Brain pericyte (primary cell): ENCODE measurements around the gene EXT2.

Source experiments
- DNase-seq: peaks from one replicate; pipeline ENCODE4 v3.0.0-alpha.2; 2012; ENCODE audit warnings: low read depth, low spot score

The EXT2 gene

GRCh38 chr11:44095506-44096359, at the start of gene EXT2:
Gene EXT2 (plus strand): TSS chr11:44095678. CDS start chr11:44107713, 12,035 bp downstream.
- peak; percentile 50 for DNase-seq

GRCh38 chr11:44046182-44046581, 49.3 kb upstream of the EXT2 start:
- DNase-seq = no peak

- no peak for DNase-seq
These were observed 48.2 kb upstream of the EXT2 start for GRCh38 chr11:44047298-44047697.

DNA sequence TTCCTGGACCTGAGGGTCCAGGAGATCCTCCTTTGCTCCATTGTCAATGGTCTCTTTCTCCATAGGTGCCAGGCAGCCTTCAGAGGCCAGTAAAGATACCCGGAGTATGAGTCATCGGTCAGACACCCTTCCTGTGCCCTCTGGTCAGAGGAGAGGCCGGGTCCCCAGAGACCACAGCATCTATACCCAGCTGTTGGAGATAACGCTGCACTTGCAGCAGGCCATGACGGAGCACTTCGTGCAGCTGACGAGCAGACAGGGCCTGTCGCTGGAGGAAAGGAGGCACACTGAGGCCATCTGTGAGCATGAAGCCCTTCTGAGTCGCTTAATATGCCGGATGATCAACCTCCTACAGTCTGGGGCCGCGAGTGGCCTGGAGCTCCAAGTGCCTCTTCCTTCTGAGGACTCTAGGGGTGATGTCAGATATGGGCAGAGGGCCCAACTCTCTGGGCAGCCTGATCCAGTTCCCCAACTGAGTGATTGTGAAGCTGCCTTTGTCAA, 47.5 kb upstream of the EXT2 start, which contains the start of gene ACCSL:
ACCSL (plus strand) TSS at position 51 of the 501 bp plus-strand sequence; CDS start at position 107, 56 bp downstream.
- DNase-seq = no peak

GRCh38 chr11:44049832-44050231, 45.6 kb upstream of the EXT2 start:
- no peak for DNase-seq

- DNase-seq = no peak
These were observed 44.3 kb upstream of the EXT2 start for GRCh38 chr11:44051171-44051570.

GRCh38 chr11:44057340-44057739, 38.1 kb upstream of the EXT2 start:
- DNase-seq = no peak

DNA sequence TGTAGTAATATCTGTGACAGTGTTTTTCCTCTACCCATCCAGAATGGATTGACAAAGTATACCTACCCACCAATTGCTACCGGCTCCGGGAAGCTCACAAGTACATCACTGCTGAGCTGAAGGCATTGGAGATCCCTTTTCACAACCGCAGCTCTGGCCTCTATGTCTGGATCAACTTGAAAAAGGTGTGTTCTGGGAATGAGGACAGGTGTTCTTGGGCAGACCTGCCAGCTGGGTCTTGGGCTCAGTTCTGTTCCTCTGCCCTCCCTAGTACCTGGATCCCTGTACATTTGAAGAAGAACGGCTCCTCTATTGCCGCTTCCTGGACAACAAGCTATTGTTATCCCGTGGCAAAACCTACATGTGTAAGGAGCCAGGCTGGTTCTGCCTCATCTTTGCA, 37.2 kb upstream of the EXT2 start:
- DNase-seq = no peak

DNA sequence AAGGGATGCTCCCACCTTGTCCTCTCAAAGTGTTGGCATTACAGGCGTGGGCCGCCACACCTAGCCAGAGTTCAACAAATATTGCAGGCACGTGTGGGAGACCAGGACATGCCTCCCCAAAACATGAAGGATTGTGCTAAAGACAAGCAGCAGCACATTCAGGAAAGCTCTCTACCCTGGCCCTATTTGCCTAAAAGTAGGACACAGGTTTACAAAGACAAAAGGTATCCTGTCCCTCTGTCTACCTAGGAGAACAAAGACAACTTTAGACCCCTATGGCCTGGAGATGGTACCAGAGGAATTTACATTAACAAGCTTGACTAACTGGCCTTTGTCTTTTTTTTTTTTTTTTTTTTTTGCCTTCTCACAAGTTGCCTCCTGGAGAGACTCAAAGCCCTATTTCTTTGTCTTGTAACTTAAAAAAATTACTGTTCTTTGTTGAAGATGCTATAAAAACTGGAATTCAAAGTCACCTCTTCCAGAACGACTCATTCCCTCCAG, 30.3 kb upstream of the EXT2 start:
- no peak for DNase-seq

DNA sequence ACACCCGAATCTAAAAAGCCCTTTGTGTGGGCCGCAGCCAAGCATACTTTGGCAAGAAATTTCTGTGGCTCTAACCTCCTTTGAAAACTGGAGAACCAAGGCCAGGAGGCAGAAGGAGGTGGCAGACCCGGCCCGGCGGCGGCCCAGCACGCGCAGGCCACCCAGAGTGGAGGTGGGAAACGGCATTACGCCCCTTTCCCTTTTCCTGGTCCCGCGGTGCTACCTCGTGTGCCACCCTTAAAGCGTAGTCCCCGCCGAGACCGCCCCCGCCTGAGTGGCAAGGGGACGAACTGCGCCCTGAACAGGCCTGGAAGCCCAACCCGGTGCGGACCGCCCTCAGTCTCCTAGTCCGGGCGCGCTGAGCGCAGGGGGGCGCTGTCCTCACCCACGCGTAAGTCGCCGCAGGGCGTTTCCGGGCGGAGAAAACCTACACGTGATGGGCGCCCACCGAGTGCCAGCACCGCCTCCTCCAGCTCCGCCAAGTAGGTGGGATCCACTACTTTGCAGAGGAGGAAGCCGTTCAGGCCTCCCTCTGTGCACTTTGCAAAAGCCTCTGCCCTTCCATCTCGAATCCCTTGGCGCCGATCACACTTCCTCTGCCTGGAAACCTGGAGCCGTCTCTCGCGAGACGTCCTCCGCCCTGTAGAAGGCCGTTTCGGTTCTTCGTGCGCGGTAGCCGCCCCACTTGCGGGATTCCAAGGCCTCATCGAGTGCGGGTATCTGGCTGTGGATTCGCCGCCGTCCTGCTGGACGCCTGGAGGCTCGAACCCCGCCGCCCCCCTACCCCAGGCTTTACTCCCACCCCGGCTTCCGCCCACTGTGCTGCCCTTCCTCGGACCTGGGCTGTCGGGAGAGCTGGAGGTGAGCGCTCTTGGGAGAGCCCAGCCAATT, 29.4 kb upstream of the EXT2 start, which contains the start of gene ACCS:
ACCS (plus strand) TSS at position 430 of the 891 bp plus-strand sequence. CDS start 1,358 bp downstream, outside the sequence.
- peak; percentile 94 for DNase-seq

- no peak for DNase-seq
These were observed 28.7 kb upstream of the EXT2 start for GRCh38 chr11:44066732-44067141.

DNA sequence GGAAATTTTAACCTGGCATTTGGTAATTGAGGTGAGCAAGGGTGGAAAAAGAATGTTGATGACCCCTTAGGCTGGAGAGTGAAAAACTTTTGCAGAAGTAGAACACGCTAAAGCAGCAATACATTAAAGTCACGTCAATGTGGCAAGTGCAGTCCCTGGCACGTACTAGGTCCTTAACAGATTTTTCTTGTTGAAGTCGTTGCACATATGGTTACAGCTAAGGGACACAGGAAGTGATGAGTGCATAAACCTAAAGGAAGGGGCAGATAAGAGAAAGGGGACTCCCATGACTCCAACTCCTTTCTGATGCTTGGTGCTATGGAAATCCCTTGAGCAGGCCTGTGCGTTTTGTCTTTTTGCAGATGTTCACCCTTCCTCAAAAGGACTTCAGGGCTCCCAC, 28.2 kb upstream of the EXT2 start:
- no peak for DNase-seq

DNA sequence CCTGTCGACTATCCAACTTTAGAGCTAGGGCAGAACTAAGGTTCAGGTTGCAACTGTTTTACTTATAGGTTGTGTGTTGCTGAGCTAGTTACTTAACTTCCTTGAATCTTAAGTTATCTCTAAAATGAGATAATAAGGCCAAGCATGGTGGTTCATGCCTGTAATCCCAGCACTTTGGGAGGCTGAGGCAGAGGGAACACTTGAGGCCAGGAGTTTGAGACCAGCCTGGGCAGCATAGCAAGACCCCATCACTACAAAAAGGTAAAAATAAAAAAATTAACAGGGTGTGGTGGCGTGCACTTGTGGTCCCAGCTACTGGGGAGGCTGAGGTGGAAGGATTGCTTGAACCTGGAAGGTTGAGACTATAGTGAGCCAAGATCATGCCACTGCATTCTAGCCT, 27.3 kb upstream of the EXT2 start:
- no peak for DNase-seq

DNA sequence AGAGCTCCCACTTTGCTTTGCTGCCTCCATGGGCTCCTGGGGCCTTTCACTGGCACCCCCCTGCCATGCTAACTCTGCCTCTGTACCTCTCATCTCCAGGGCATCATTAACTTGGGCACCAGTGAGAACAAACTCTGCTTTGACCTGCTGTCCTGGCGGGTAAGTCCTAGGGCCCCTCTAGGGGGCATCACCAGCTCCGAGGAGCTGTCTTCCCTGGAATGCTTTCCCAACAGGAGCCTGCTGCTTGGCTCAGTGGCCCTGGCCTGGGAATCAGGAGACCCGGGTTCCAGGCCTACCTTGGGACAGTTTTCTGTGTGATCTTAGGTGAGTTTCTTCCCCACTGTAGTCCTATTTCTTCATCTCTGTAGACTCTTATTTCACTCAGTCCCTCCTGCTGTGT, 24.3 kb upstream of the EXT2 start:
- no peak for DNase-seq

- DNase-seq = no peak
These were observed 22.5 kb upstream of the EXT2 start for GRCh38 chr11:44072757-44073658.

GRCh38 chr11:44078794-44079193, 16.7 kb upstream of the EXT2 start:
- DNase-seq = no peak

GRCh38 chr11:44079376-44079775, 16.1 kb upstream of the EXT2 start:
- DNase-seq = no peak

DNA sequence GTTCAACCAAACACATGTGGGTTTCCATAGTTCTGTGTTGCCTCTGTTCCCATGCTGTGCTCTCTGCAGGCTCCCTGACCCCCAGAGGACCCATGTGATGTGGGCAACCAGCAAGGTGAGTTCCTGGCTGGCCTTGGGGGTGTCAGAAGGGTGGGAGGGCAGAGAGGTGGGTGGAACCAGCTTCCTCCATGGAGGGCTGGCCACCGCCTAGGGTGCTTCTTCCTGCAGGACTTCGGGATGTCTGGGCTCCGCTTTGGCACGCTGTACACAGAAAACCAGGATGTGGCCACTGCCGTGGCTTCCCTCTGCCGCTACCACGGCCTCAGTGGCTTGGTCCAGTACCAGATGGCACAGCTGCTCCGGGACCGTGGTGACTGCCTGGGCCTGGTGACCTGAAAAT, 14.5 kb upstream of the EXT2 start:
- no peak for DNase-seq

DNA sequence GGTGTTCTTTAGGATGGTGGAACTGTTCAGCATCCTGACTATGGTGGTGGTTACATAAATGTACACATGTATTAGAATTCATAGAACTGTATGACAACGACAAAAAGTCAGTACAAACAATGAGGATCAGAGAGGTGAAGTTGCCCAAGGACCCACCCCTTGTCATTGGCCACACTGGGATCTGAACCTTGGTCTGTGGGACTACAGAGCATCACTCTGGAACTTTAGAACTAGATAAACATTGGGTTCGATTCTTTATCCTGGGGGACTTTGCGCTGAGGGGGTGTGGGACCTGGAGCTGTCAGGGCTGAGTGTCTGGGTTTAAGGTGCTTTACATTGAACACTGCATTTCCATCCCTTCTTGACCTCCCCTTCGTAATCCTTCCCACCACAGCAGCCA, 12.8 kb upstream of the EXT2 start:
- DNase-seq = no peak

DNA sequence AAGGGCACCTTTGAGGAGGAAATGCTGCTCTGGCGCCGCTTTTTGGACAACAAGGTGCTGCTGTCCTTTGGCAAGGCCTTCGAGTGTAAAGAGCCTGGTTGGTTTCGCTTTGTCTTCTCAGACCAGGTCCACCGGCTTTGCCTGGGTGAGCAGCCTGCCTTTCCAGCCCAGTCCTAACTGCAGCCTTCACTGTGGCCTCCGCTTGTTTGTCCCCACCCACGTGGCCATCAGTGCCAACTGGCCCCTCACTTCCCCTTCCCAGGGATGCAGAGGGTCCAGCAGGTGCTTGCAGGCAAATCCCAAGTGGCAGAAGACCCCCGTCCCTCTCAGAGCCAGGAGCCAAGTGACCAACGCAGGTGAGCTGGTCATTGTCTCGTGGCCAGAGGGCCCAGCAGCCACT, 12.0 kb upstream of the EXT2 start:
- no peak for DNase-seq

DNA sequence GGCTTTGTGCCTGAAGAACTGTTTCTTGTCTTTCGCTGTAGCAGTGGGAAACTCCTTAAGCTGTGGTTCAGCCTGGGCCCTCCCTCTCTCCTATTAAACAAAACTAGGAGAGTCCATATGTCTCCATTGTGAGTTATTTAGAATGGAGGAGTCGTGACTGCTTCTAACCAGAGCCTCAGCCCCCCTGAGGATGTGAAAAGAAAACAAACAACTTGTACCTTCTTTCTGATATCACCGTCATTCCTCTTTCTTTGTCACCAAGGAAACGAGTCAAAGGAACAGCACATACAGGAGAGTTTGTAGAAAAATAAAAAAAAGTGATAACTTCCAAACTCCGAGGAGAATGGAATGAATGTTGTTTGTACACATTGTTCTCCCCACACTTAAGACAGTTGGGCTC, 11.6 kb upstream of the EXT2 start:
- no peak for DNase-seq
